HG03342 (cell line): ENCODE results near the gene TRIOBP.
"Not testable (repeated sequence)": the region's sequence is repeated elsewhere in the genome, so short reads cannot be mapped to it uniquely, and the experiment has no call there.

Experiments used
- ATAC-seq: cut with Tn5 transposase; IDR thresholded peaks from one replicate; pipeline ENCODE4 v1.9.1; 2021; ENCODE audit warnings: mild to moderate bottlenecking, moderate library complexity; ENCODE audit not compliant: unreplicated experiment

Gene TRIOBP

GRCh38 chr22:37775785-37776638 is 79.2 kb downstream of the TRIOBP start:
- ATAC-seq: no peak

GRCh38 chr22:37776639-37777005 is 79.8 kb downstream of the TRIOBP start:
- no peak for ATAC-seq

- ATAC-seq: peak; percentile 56
Measured at GRCh38 chr22:37777122-37777687, 80.4 kb downstream of the TRIOBP start.

GRCh38 chr22:37778370-37779009 is 81.6 kb downstream of the TRIOBP start:
- no peak for ATAC-seq

- no peak for ATAC-seq
Measured at GRCh38 chr22:37781434-37782059, 84.7 kb downstream of the TRIOBP start.

GRCh38 chr22:37782340-37783168 is 85.7 kb downstream of the TRIOBP start:
- no peak for ATAC-seq

- no peak for ATAC-seq
Measured at GRCh38 chr22:37784829-37785495, 88.1 kb downstream of the TRIOBP start.

GRCh38 chr22:37790234-37790633 is 93.4 kb downstream of the TRIOBP start:
- no peak for ATAC-seq

GRCh38 chr22:37792494-37792893 is 95.6 kb downstream of the TRIOBP start:
- ATAC-seq: no peak

GRCh38 chr22:37794376-37794775 is 97.5 kb downstream of the TRIOBP start:
- ATAC-seq: no peak

- ATAC-seq: no peak
Measured at GRCh38 chr22:37796079-37796478, 99.2 kb downstream of the TRIOBP start.

GRCh38 chr22:37797259-37797658 is 100.4 kb downstream of the TRIOBP start:
- ATAC-seq: not testable (repeated sequence)

GRCh38 chr22:37797874-37798500 is 101.1 kb downstream of the TRIOBP start:
- no peak for ATAC-seq

GRCh38 chr22:37799979-37800378 is 103.1 kb downstream of the TRIOBP start:
- ATAC-seq: not testable (repeated sequence)

GRCh38 chr22:37801946-37802309 is 105.1 kb downstream of the TRIOBP start:
- no peak for ATAC-seq

GRCh38 chr22:37802310-37803194 is 105.7 kb downstream of the TRIOBP start:
- ATAC-seq: no peak

- no peak for ATAC-seq
Measured at GRCh38 chr22:37803195-37803638, 106.4 kb downstream of the TRIOBP start.

- no peak for ATAC-seq
Measured at GRCh38 chr22:37803639-37804351, 106.9 kb downstream of the TRIOBP start.
